Gastrocnemius medialis (tissue), 4 donors: Measurements from ENCODE around the gene FAXDC2. TPM values are rescaled to one million over a fixed set of nuclear protein-coding genes. Genes with fewer than 3 reads are reported as not detected.

Experiments
- ATAC-seq, 2 donors: fragments of 150-250 bp; one replicate each; pipeline ENCODE4 v1.9.1; 2016
- DNase-seq, 2 donors: peaks; one replicate each; pipeline ENCODE4 v3.0.0-alpha.2; 2019
- H3K27ac ChIP-seq, 4 donors: fragments of 200-600 bp; sonication (generic); 1 replicate in 1 of 4; 2 replicates in 3 of 4; pipeline ENCODE4 v1.5.1; 2016 to 2018; ENCODE audit warnings: mild to moderate bottlenecking in 2 of 4, moderate library complexity in 1 of 4
- H3K27me3 ChIP-seq, 3 donors: fragments of 200-600 bp; sonication (generic) in 2 of 3; 1 replicate in 1 of 3; 2 replicates in 2 of 3; pipeline versions ENCODE4 v1.5.1 to v1.6.0; 2016 to 2019; ENCODE audit warnings: mild to moderate bottlenecking in 1 of 3, moderate library complexity in 1 of 3
- H3K36me3 ChIP-seq, 2 donors: fragments of 200-600 bp; sonication (generic) in 1 of 2; one replicate each; pipeline ENCODE4 v1.5.1; 2017 to 2018
- H3K4me1 ChIP-seq, 2 donors: fragments of 200-600 bp; sonication (generic) in 1 of 2; one replicate each; pipeline ENCODE4 v1.5.1; 2016 to 2017; ENCODE audit warnings: mild to moderate bottlenecking in 2 of 2
- H3K4me3 ChIP-seq, 4 donors: fragments of 200-600 bp; sonication (generic) in 3 of 4; 1 replicate in 1 of 4; 2 replicates in 3 of 4; pipeline ENCODE4 v1.5.1; 2016 to 2019; ENCODE audit warnings: mild to moderate bottlenecking in 2 of 4
- H3K9me3 ChIP-seq, 3 donors: fragments of 200-600 bp; sonication (generic) in 2 of 3; 1 replicate in 1 of 3; 2 replicates in 2 of 3; pipeline ENCODE4 v1.5.1; 2016 to 2019
- CTCF ChIP-seq, 5 experiments: fragments of 450-650 bp in 3 of 5; fragments of 200-600 bp in 2 of 5; sonication (generic) in 2 of 5; IDR thresholded peaks in 4 of 5; conservative IDR thresholded peaks in 1 of 5; 1 replicate in 4 of 5; 2 replicates in 1 of 5; pipeline ENCODE4 v1.5.1; 2016 to 2019; ENCODE audit warnings: antibody characterized with exemption in 5 of 5, mild to moderate bottlenecking in 3 of 5, moderate library complexity in 3 of 5
- POLR2A ChIP-seq, 2 donors: fragments of 450-650 bp; IDR thresholded peaks; one replicate each; pipeline ENCODE4 v1.6.1; 2017; ENCODE audit warnings: antibody characterized with exemption in 2 of 2, mild to moderate bottlenecking in 2 of 2, moderate library complexity in 2 of 2
- in situ Hi-C, 4 donors: fragments of 200-750 bp; cut with MboI; loops; one replicate each; pipeline versions ENCODE4 v1.15.0 to v1.8.0; 2017; ENCODE audit warnings: low sequenced_read_pairs in 4 of 4
- intact Hi-C: fragments of 100-400 bp; cut with DNase I; formaldehyde crosslinking; loops from one replicate; pipeline ENCODE4 v1.15.1; 2023; ENCODE audit warnings: low total_unique reads
- total RNA-seq, 4 donors: library from RNA; depleted of rRNA; stranded (reverse); fragments of >200 nt; gene quantifications; one replicate each; pipeline versions ENCODE4 v1.1.0 to v1.2.3, GENCODE V29; 2016

The FAXDC2 gene
- total RNA-seq, 4 donors from 2014 or later: 4.4 to 12.5 (median 6.4) TPM

- in situ Hi-C loops (loop anchor here in 1 of 4 donors (10.0 kb wide), 1 partner anchor 151 kb away; no protein-coding TSS in a partner anchor), intact Hi-C loops (no loop called here)
- TF ChIP-seq CTCF (IDR thresholded peaks at IDR 0.05 in 4 of 5, conservative IDR thresholded peaks at IDR 0.05 in 1 of 5): no peak
- no peak for TF ChIP-seq POLR2A (IDR thresholded peaks at IDR 0.05)
- no peak overlapping the region for H3K4me3 ChIP-seq
- H3K9me3 ChIP-seq: no peaks in the 10 kb centered on the region
- H3K27me3 ChIP-seq: no peaks in the 10 kb centered on the region
- peaks cover 3 to 97% of the 10 kb centered on the region in 2 donors for H3K36me3 ChIP-seq
- no peaks in the 10 kb centered on the region for H3K4me1 ChIP-seq
- H3K27ac ChIP-seq: no peak overlapping the region
- ATAC-seq: no peak
- DNase-seq: no peak
These were observed 44.2 kb downstream of the FAXDC2 start for GRCh38 chr5:154806176-154806575.

DNA sequence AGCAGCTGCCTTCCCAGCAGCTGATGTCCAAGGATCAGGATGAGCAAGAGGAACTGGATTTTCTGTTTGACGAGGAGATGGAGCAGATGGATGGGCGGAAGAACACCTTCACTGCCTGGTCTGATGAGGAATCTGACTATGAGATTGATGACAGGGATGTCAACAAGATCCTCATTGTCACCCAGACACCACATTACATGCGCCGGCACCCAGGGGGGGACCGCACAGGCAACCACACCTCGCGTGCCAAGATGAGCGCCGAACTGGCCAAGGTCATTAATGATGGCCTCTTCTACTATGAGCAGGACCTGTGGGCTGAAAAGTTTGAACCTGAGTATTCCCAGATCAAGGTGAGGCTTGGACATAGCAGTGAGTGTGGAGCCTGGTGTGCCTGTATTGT, 48.4 kb downstream of the FAXDC2 start:
- no peak for DNase-seq
- intact Hi-C loops: no loop called here
- no peak for ATAC-seq

GRCh38 chr5:154801083-154801482, 49.3 kb downstream of the FAXDC2 start:
- in situ Hi-C loops (loop anchor here in 1 of 4 donors (10.0 kb wide), 1 partner anchor 146 kb away; no protein-coding TSS in a partner anchor), intact Hi-C loops (no loop called here)
- TF ChIP-seq CTCF (IDR thresholded peaks at IDR 0.05 in 4 of 5, conservative IDR thresholded peaks at IDR 0.05 in 1 of 5): no peak
- TF ChIP-seq POLR2A (IDR thresholded peaks at IDR 0.05): no peak
- no peak overlapping the region for H3K4me3 ChIP-seq
- no peak overlapping the region for H3K27ac ChIP-seq
- no peak for DNase-seq
- H3K9me3 ChIP-seq: no peaks in the 10 kb centered on the region
- no peaks in the 10 kb centered on the region for H3K27me3 ChIP-seq
- ATAC-seq: no peak
- peaks cover 3 to 81% of the 10 kb centered on the region in 2 donors for H3K36me3 ChIP-seq
- no peaks in the 10 kb centered on the region for H3K4me1 ChIP-seq

More for the DNA sequence above, 48.4 kb downstream of the FAXDC2 start:
- in situ Hi-C loops: loop anchor here in 1 of 4 donors (10.0 kb wide), 1 partner anchor 147 kb away; no protein-coding TSS in a partner anchor
- Histone ChIP-seq H3K9me3 (no peaks in the 10 kb centered on the region), H3K4me1 (no peaks in the 10 kb centered on the region), H3K4me3 (no peak overlapping the region), H3K36me3 (peaks cover 3 to 83% of the 10 kb centered on the region in 2 donors), H3K27ac (no peak overlapping the region), H3K27me3 (no peaks in the 10 kb centered on the region)
- TF ChIP-seq CTCF (IDR thresholded peaks at IDR 0.05 in 4 of 5, conservative IDR thresholded peaks at IDR 0.05 in 1 of 5) (no peak), POLR2A (IDR thresholded peaks at IDR 0.05) (no peak)

- ATAC-seq (no peak), DNase-seq (no peak)
- intact Hi-C loops (no loop called here), in situ Hi-C loops (loop anchor here in 1 of 4 donors (10.0 kb wide), 1 partner anchor 146 kb away; no protein-coding TSS in a partner anchor)
- peaks cover 3 to 76% of the 10 kb centered on the region in 2 donors for H3K36me3 ChIP-seq
- no peak overlapping the region for H3K4me3 ChIP-seq
- no peaks in the 10 kb centered on the region for H3K4me1 ChIP-seq
- TF ChIP-seq CTCF (IDR thresholded peaks at IDR 0.05 in 4 of 5, conservative IDR thresholded peaks at IDR 0.05 in 1 of 5) (no peak), POLR2A (IDR thresholded peaks at IDR 0.05) (no peak)
- no peaks in the 10 kb centered on the region for H3K9me3 ChIP-seq
- H3K27me3 ChIP-seq: no peaks in the 10 kb centered on the region
- H3K27ac ChIP-seq: no peak overlapping the region
These were observed 49.8 kb downstream of the FAXDC2 start for GRCh38 chr5:154800582-154800981.

DNA sequence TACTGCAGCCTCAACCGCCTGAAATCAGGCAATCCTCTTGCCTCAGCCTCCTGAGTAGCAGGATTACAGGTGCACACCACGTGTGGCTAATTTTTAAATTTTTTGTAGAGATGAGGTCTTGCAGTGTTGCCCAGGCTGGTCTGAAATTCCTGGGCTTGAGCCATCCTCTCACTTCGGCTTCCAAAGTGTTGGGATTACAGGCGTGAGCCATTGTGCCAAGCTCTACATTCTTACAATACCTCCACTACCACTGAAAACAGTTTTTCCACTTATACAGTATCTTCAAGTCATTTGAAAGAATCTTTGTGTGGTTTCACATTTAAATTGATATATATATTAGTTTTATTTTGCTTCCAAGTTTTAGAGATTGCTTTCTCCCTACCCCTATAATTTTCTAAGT, 52.6 kb downstream of the FAXDC2 start:
- intact Hi-C loops (no loop called here), in situ Hi-C loops (no loop called here)
- no peak for TF ChIP-seq POLR2A (IDR thresholded peaks at IDR 0.05)
- H3K9me3 ChIP-seq: no peaks in the 10 kb centered on the region
- no peak overlapping the region for H3K27ac ChIP-seq
- no peaks in the 10 kb centered on the region for H3K4me1 ChIP-seq
- peaks cover 0 to 74% of the 10 kb centered on the region in 2 donors for H3K36me3 ChIP-seq
- no peaks in the 10 kb centered on the region for H3K27me3 ChIP-seq
- H3K4me3 ChIP-seq: no peak overlapping the region
- DNase-seq (no peak), ATAC-seq (no peak)
